H1 (cell line): ENCODE measurements around the gene TRAPPC5. TPM values are rescaled to one million over a fixed set of nuclear protein-coding genes. Genes with fewer than 3 reads are reported as not detected.

Source experiments
- CTCF ChIA-PET: fragments of 300-600 bp; sonication (Branson Sonifier 250); formaldehyde crosslinking; loops from one replicate; lab custom pipeline; 2021; ENCODE audit not compliant: partially characterized antibody; lab: Charles Lee
- POLR2A ChIA-PET: fragments of 300-600 bp; sonication (Branson Sonifier 250); formaldehyde crosslinking; loops from one replicate; lab custom pipeline; 2021; ENCODE audit warnings: inconsistent platforms; ENCODE audit not compliant: partially characterized antibody; lab: Charles Lee
- DNase-seq, 2 experiments: peaks; one replicate each; pipeline versions ENCODE4 v3.0.0 to v3.0.0-alpha.2; 2010 to 2022; ENCODE audit warnings: low spot score in 2 of 2, low read depth in 1 of 2, mixed read lengths in 1 of 2
- FAIRE-seq: peaks from 2 replicates; lab custom pipeline; 2011; peaks lifted over from hg19 to GRCh38; lab: Jason Lieb, UNC
- H2AFZ ChIP-seq: 2 replicates; pipeline ENCODE4 v1.8.1; 2012; ENCODE audit warnings: low read length, inconsistent platforms
- H2AK5ac ChIP-seq: 2 replicates; pipeline ENCODE4 v1.6.1; 2013; ENCODE audit warnings: low read depth, low read length
- H2BK120ac ChIP-seq: replicated peaks from 2 replicates; pipeline ENCODE3; 2013; ENCODE audit warnings: low read depth, low read length, inconsistent platforms
- H2BK12ac ChIP-seq: 2 replicates; pipeline ENCODE4 v1.6.1; 2013; ENCODE audit warnings: low read depth, low read length
- H2BK15ac ChIP-seq: 2 replicates; pipeline ENCODE4 v1.6.1; 2013; ENCODE audit warnings: low read length
- H2BK20ac ChIP-seq: 2 replicates; pipeline ENCODE4 v1.6.1; 2013; ENCODE audit warnings: low read length
- H2BK5ac ChIP-seq: 2 replicates; pipeline ENCODE4 v1.6.1; 2013; ENCODE audit warnings: low read depth, low read length
- H3K14ac ChIP-seq: 2 replicates; pipeline ENCODE4 v1.6.1; 2013; ENCODE audit warnings: inconsistent platforms; ENCODE audit not compliant: insufficient read length
- H3K18ac ChIP-seq: 2 replicates; pipeline ENCODE4 v1.6.1; 2013; ENCODE audit warnings: low read length; ENCODE audit errors: extremely low read depth
- H3K23ac ChIP-seq: 2 replicates; pipeline ENCODE4 v1.6.1; 2013; ENCODE audit warnings: inconsistent platforms; ENCODE audit not compliant: insufficient read length
- H3K23me2 ChIP-seq: 2 replicates; pipeline ENCODE4 v1.6.1; 2013; ENCODE audit warnings: low read depth, low read length
- H3K27ac ChIP-seq: 2 replicates; pipeline ENCODE4 v1.6.1; 2011; ENCODE audit warnings: low read depth, low read length, inconsistent platforms
- H3K27me3 ChIP-seq, 4 experiments: replicated peaks in 1 of 4; 1 replicate in 1 of 4; 2 replicates in 3 of 4; pipeline versions ENCODE4 v1.6.1 to v1.8.1; 2011 to 2013; ENCODE audit warnings: low read length in 3 of 4, mild to moderate bottlenecking in 3 of 4, inconsistent platforms in 2 of 4, mixed read lengths in 2 of 4, moderate library complexity in 1 of 4; ENCODE audit not compliant: control insufficient read depth in 3 of 4, insufficient read depth in 3 of 4; ENCODE audit errors: extremely low read depth in 1 of 4
- H3K36me3 ChIP-seq, 4 experiments: 2 replicates each; pipeline versions ENCODE4 v1.6.1 to v1.8.1; 2011 to 2013; ENCODE audit warnings: mild to moderate bottlenecking in 4 of 4, low read length in 3 of 4, moderate library complexity in 2 of 4, control low read depth in 1 of 4, inconsistent platforms in 1 of 4; ENCODE audit not compliant: insufficient read depth in 4 of 4, control insufficient read depth in 2 of 4
- H3K4ac ChIP-seq: replicated peaks from 2 replicates; pipeline ENCODE3; 2013; ENCODE audit warnings: low read length, low read depth, mixed read lengths, inconsistent platforms; ENCODE audit not compliant: insufficient read length
- H3K4me1 ChIP-seq, 4 experiments: replicated peaks in 1 of 4; 1 replicate in 1 of 4; 2 replicates in 3 of 4; pipeline versions ENCODE4 v1.6.1 to v1.8.1; 2011 to 2013; ENCODE audit warnings: low read length in 3 of 4, inconsistent platforms in 2 of 4, mixed read lengths in 1 of 4; ENCODE audit not compliant: insufficient read depth in 4 of 4, control insufficient read depth in 3 of 4
- H3K4me2 ChIP-seq, 2 experiments: 2 replicates each; pipeline versions ENCODE4 v1.6.1 to v1.8.1; 2011 to 2013; ENCODE audit warnings: low read depth in 2 of 2, low read length in 2 of 2, control low read depth in 1 of 2, inconsistent platforms in 1 of 2, mild to moderate bottlenecking in 1 of 2; ENCODE audit not compliant: insufficient read depth in 1 of 2
- H3K4me3 ChIP-seq, 4 experiments: fragments of 200-600, 300-600 bp in 1 of 4; sonication (generic), shearing (Covaris generic), sonication (Bioruptor Twin) in 1 of 4; 2 replicates each; pipeline versions ENCODE4 v1.5.1 to v1.8.1; 2011 to 2016; ENCODE audit warnings: low read length in 4 of 4, low read depth in 3 of 4, control low read depth in 2 of 4, inconsistent platforms in 2 of 4, mild to moderate bottlenecking in 2 of 4, mixed read lengths in 1 of 4, moderate library complexity in 1 of 4; ENCODE audit not compliant: insufficient read depth in 2 of 4; ENCODE audit errors: extremely low read depth in 1 of 4
- H3K56ac ChIP-seq: replicated peaks from 2 replicates; pipeline ENCODE3; 2013; ENCODE audit warnings: low read depth, mild to moderate bottlenecking, mixed read lengths, low read length, inconsistent platforms; ENCODE audit not compliant: insufficient read length
- H3K79me1 ChIP-seq: 2 replicates; pipeline ENCODE4 v1.6.1; 2013; ENCODE audit warnings: low read depth, low read length, control low read depth
- H3K79me2 ChIP-seq, 2 experiments: 2 replicates each; pipeline versions ENCODE4 v1.6.1 to v1.8.1; 2012 to 2013; ENCODE audit warnings: low read length in 2 of 2, mild to moderate bottlenecking in 2 of 2, inconsistent platforms in 1 of 2; ENCODE audit not compliant: insufficient read depth in 2 of 2, control insufficient read depth in 1 of 2
- H3K9ac ChIP-seq, 4 experiments: replicated peaks in 1 of 4; 1 replicate in 1 of 4; 2 replicates in 3 of 4; pipeline versions ENCODE4 v1.6.1 to v1.8.1; 2011 to 2013; ENCODE audit warnings: low read depth in 3 of 4, low read length in 3 of 4, control low read depth in 2 of 4, mild to moderate bottlenecking in 2 of 4, moderate library complexity in 2 of 4, inconsistent platforms in 1 of 4; ENCODE audit errors: extremely low read depth in 1 of 4
- H3K9me3 ChIP-seq, 2 experiments: 2 replicates each; pipeline versions ENCODE4 v1.6.1 to v1.8.1; 2012 to 2013; ENCODE audit warnings: mild to moderate bottlenecking in 2 of 2, moderate library complexity in 2 of 2, control low read depth in 1 of 2, inconsistent platforms in 1 of 2, low read depth in 1 of 2, low read length in 1 of 2, mixed read lengths in 1 of 2; ENCODE audit not compliant: insufficient read depth in 2 of 2
- H4K20me1 ChIP-seq, 2 experiments: replicated peaks in 1 of 2; 2 replicates each; pipeline versions ENCODE3 to v1.8.1; 2011 to 2013; ENCODE audit warnings: inconsistent platforms in 2 of 2, low read length in 2 of 2, mild to moderate bottlenecking in 1 of 2; ENCODE audit not compliant: insufficient read depth in 2 of 2, control insufficient read depth in 1 of 2
- H4K5ac ChIP-seq: 2 replicates; pipeline ENCODE4 v1.6.1; 2013; ENCODE audit warnings: low read length, low read depth, mixed read lengths, inconsistent platforms; ENCODE audit not compliant: insufficient read length
- H4K8ac ChIP-seq: 2 replicates; pipeline ENCODE4 v1.8.0; 2013; ENCODE audit warnings: mild to moderate bottlenecking, moderate library complexity, low read length, inconsistent platforms; ENCODE audit not compliant: insufficient read depth; ENCODE audit errors: extremely low read depth
- H4K91ac ChIP-seq: replicated peaks from 2 replicates; pipeline ENCODE3; 2013; ENCODE audit warnings: low read length, mixed read lengths, inconsistent platforms; ENCODE audit not compliant: insufficient read length
- ASH2L ChIP-seq: fragments of 200-600, 300-600 bp; sonication (generic); IDR thresholded peaks from one replicate; pipeline ENCODE4 v1.7.1; 2017; ENCODE audit warnings: low read length
- BACH1 ChIP-seq: IDR thresholded peaks from 2 replicates; pipeline ENCODE4 v1.6.1; 2012; ENCODE audit warnings: low read length, improper control_type of control experiment
- EZH2 ChIP-seq: fragments of 200-600 bp; sonication (generic); IDR thresholded peaks from 2 replicates; pipeline ENCODE4 v1.7.1; 2012; ENCODE audit warnings: low read depth, mild to moderate bottlenecking, moderate library complexity, low read length, inconsistent platforms; ENCODE audit not compliant: severe bottlenecking
- GABPA ChIP-seq: IDR thresholded peaks from 2 replicates; pipeline ENCODE4 v1.6.1; 2011; ENCODE audit warnings: mild to moderate bottlenecking, low read length, moderate library complexity, borderline replicate concordance; ENCODE audit not compliant: insufficient read depth
- GTF2F1 ChIP-seq: IDR thresholded peaks from 2 replicates; pipeline ENCODE4 v1.6.1; 2012; ENCODE audit warnings: low read depth, low read length, improper control_type of control experiment, borderline replicate concordance
- HDAC6 ChIP-seq: IDR thresholded peaks from one replicate; pipeline ENCODE4 v1.7.1; 2012; ENCODE audit warnings: low read depth, mild to moderate bottlenecking, inconsistent platforms, low read length, moderate library complexity
- JUND ChIP-seq: IDR thresholded peaks from 2 replicates; pipeline ENCODE4 v1.6.1; 2011; ENCODE audit warnings: mild to moderate bottlenecking, improper control_type of control experiment, low read length
- KDM1A ChIP-seq: fragments of 200-600, 300-600 bp; sonication (generic); IDR thresholded peaks from 2 replicates; pipeline ENCODE4 v1.7.1; 2016; ENCODE audit warnings: mild to moderate bottlenecking, low read length, borderline replicate concordance
- NANOG ChIP-seq: IDR thresholded peaks from 2 replicates; pipeline ENCODE4 v1.6.1; 2011; ENCODE audit warnings: low read length, low read depth, mild to moderate bottlenecking, inconsistent platforms; ENCODE audit not compliant: insufficient read depth, poor library complexity, severe bottlenecking
- POLR2A ChIP-seq, 2 experiments: IDR thresholded peaks; 1 replicate in 1 of 2; 2 replicates in 1 of 2; pipeline ENCODE4 v1.6.1; 2011; ENCODE audit warnings: low read depth in 2 of 2, low read length in 2 of 2, mild to moderate bottlenecking in 2 of 2; ENCODE audit errors: control extremely low read depth in 1 of 2
- USF2 ChIP-seq: IDR thresholded peaks from 2 replicates; pipeline ENCODE4 v1.6.1; 2011; ENCODE audit warnings: low read length, improper control_type of control experiment
- WGBS, 2 experiments: shearing (Covaris generic) in 1 of 2; methylation state at CpG; one replicate each; pipeline versions ENCODE4 v1.1.6 to v1.1.7; 2013 to 2015; ENCODE audit warnings: low lambda C conversion rate in 2 of 2, mixed read lengths in 2 of 2, inconsistent platforms in 1 of 2, low coverage in 1 of 2, missing lambda C conversion rate in 1 of 2; ENCODE audit not compliant: insufficient replicate concordance in 2 of 2, insufficient coverage in 1 of 2, insufficient read length in 1 of 2; ENCODE audit errors: extremely low coverage in 1 of 2, missing lambda C conversion rate in 1 of 2; 5-methylcytosine and 5-hydroxymethylcytosine counted together
- polyA plus RNA-seq, 7 experiments: library from polyadenylated mRNA; depleted of rRNA in 3 of 7; stranded (reverse) in 5 of 7; unstranded in 2 of 7; fragments of >200 nt in 5 of 7; fragments of 200-250 nt in 2 of 7; gene quantifications; 1 replicate in 5 of 7; 2 replicates in 1 of 7; 4 replicates in 1 of 7; pipeline versions ENCODE4 v1.2.1 to v1.2.3, GENCODE V29; 2011 to 2013; ENCODE audit warnings: missing spikeins in 2 of 7, mixed read lengths in 2 of 7
- total RNA-seq: library from RNA; stranded (reverse); fragmentation: NEBNext Ultra II Directional; extraction: Animal tissue kit (Norgen Biotek cat#: 25700); gene quantifications from 2 replicates; pipeline ENCODE4 v1.2.1, GENCODE V29; 2021

The TRAPPC5 gene
- total and polyA plus RNA-seq, 2 of the 8 experiments (the other 6 are each of a cell fraction or from before 2014, with no cell fraction given), result 109 to 120 TPM

GRCh38 chr19:7734220-7735203 is 53.9 kb downstream of the TRAPPC5 start:
- Histone ChIP-seq H3K9me3 (no peaks in the 10 kb centered on the region), H3K14ac (no peak overlapping the region), H3K23me2 (peaks cover 8% of the 10 kb centered on the region; the same call in 1 of the 2 replicates), H3K4me1 (peaks cover 3 to 9% (median 6%) of the 10 kb centered on the region in 4 experiments; a peak in 6 of 7 replicates), H3K18ac (no peak overlapping the region), H2AFZ (no peak overlapping the region), H3K4ac (no peak overlapping the region), H3K79me1 (no peaks in the 10 kb centered on the region), H2BK15ac (no peak overlapping the region), H4K5ac (no peak overlapping the region), H2BK5ac (no peak overlapping the region), H2BK12ac (no peak overlapping the region), H3K23ac (no peak overlapping the region), H3K79me2 (no peaks in the 10 kb centered on the region), H4K20me1 (peaks cover 0 to 3% of the 10 kb centered on the region in 2 experiments), H3K36me3 (no peaks in the 10 kb centered on the region), H3K4me3 (no peak overlapping the region), H3K56ac (no peak overlapping the region), H3K4me2 (no peak overlapping the region), H2AK5ac (no peak overlapping the region), H4K91ac (no peak overlapping the region), H3K9ac (no peak overlapping the region), H2BK120ac (no peak overlapping the region), H2BK20ac (no peak overlapping the region), H3K27ac (no peak overlapping the region), H4K8ac (no peak overlapping the region), H3K27me3 (peaks cover 18 to 31% (median 25%) of the 10 kb centered on the region in 4 experiments)
- ChIA-PET CTCF (no interaction called here), POLR2A (no interaction called here)
- WGBS, 2 experiments, result 82% methylated on average over 11 of the region's 12 CpGs; no CpG with 5 or more reads in 1 of the 2 experiments
- no peak for FAIRE-seq
- no peak for DNase-seq
- TF ChIP-seq GTF2F1 (no peak), BACH1 (no peak), POLR2A (IDR thresholded peaks at IDR 0.05; ENCODE audit: control extremely low read depth in 1 of 2, low read depth in 2 of 2, low read length in 2 of 2) (no peak), EZH2 (no peak), USF2 (no peak), HDAC6 (no peak), KDM1A (no peak), ASH2L (no peak), GABPA (no peak), JUND (no peak), NANOG (no peak)
